Brain microvascular endothelial cell (primary cell): ENCODE results near the gene DNTT.

Source experiments
- DNase-seq: peaks from one replicate; pipeline ENCODE4 v3.0.0-alpha.2; 2020
- H3K27ac ChIP-seq: fragments of 250-450 bp; sonication (Bioruptor Pico); 2 replicates; pipeline ENCODE4 v1.5.1; 2020; ENCODE audit warnings: mild to moderate bottlenecking, moderate library complexity
- H3K27me3 ChIP-seq: fragments of 250-450 bp; sonication (Bioruptor Pico); replicated peaks from 2 replicates; pipeline ENCODE4 v1.5.1; 2020; ENCODE audit warnings: mild to moderate bottlenecking
- H3K36me3 ChIP-seq: fragments of 250-450 bp; sonication (Bioruptor Pico); replicated peaks from 2 replicates; pipeline ENCODE4 v1.5.1; 2020; ENCODE audit warnings: mild to moderate bottlenecking
- H3K4me3 ChIP-seq: 2 replicates; pipeline ENCODE4 v1.5.1; 2011; ENCODE audit warnings: low read depth, mild to moderate bottlenecking, control low read depth, low read length, moderate library complexity
- CTCF ChIP-seq: IDR thresholded peaks from 2 replicates; pipeline ENCODE4 v1.5.1; 2011; ENCODE audit warnings: low read depth, mild to moderate bottlenecking, moderate library complexity, low read length, control low read depth, inconsistent platforms; ENCODE audit errors: missing control alignments
- in situ Hi-C: cut with HindIII; loops from 2 replicates; pipeline ENCODE4 v1.10.0; 2017; ENCODE audit warnings: low sequenced_read_pairs, low pct_ligation_motif_present

The DNTT gene

GRCh38 chr10:96287392-96288105 is 16.7 kb upstream of the DNTT start:
- no peak for TF ChIP-seq CTCF
- DNase-seq = no peak
- H3K27ac ChIP-seq = no peak overlapping the region
- H3K4me3 ChIP-seq = no peak overlapping the region
- no peaks in the 10 kb centered on the region for H3K27me3 ChIP-seq
- no peaks in the 10 kb centered on the region for H3K36me3 ChIP-seq
- in situ Hi-C loops = no loop called here

GRCh38 chr10:96288151-96288621 is 16.0 kb upstream of the DNTT start:
- no peak overlapping the region for H3K27ac ChIP-seq
- in situ Hi-C loops = no loop called here
- DNase-seq = no peak
- no peaks in the 10 kb centered on the region for H3K36me3 ChIP-seq
- no peaks in the 10 kb centered on the region for H3K27me3 ChIP-seq
- H3K4me3 ChIP-seq = no peak overlapping the region
- no peak for TF ChIP-seq CTCF

- TF ChIP-seq CTCF = no peak
- Histone ChIP-seq H3K36me3 (no peaks in the 10 kb centered on the region), H3K27me3 (no peaks in the 10 kb centered on the region), H3K4me3 (no peak overlapping the region), H3K27ac (no peak overlapping the region)
- in situ Hi-C loops = no loop called here
- DNase-seq = no peak
Measured at GRCh38 chr10:96289218-96289910, 14.9 kb upstream of the DNTT start.

- Histone ChIP-seq H3K27me3 (no peaks in the 10 kb centered on the region), H3K4me3 (no peak overlapping the region), H3K27ac (no peak overlapping the region), H3K36me3 (no peaks in the 10 kb centered on the region)
- TF ChIP-seq CTCF = no peak
- in situ Hi-C loops = no loop called here
- no peak for DNase-seq
Measured at GRCh38 chr10:96290368-96291133, 13.7 kb upstream of the DNTT start.

- H3K27ac ChIP-seq = no peak overlapping the region
- H3K4me3 ChIP-seq = no peak overlapping the region
- peak; percentile 50 for TF ChIP-seq CTCF
- no peaks in the 10 kb centered on the region for H3K27me3 ChIP-seq
- DNase-seq = peak; percentile 15
- in situ Hi-C loops = no loop called here
- no peaks in the 10 kb centered on the region for H3K36me3 ChIP-seq
Measured at GRCh38 chr10:96292971-96293920, 11.0 kb upstream of the DNTT start.
